HG03159 (cell line): ENCODE results near the gene ZNF688.

Source experiments
- ATAC-seq: cut with Tn5 transposase; IDR thresholded peaks from one replicate; pipeline ENCODE4 v1.9.1; 2021; ENCODE audit warnings: mild to moderate bottlenecking, moderate library complexity; ENCODE audit not compliant: unreplicated experiment

The ZNF688 gene

GRCh38 chr16:30521873-30522641, 49.5 kb downstream of the ZNF688 start:
- ATAC-seq, result no peak

- ATAC-seq, result no peak
These were observed 50.0 kb downstream of the ZNF688 start for GRCh38 chr16:30521476-30521872.
